Peyer's patch (tissue), 4 donors: Measurements from ENCODE around the gene YLPM1. TPM values are rescaled to one million over a fixed set of nuclear protein-coding genes. Genes with fewer than 3 reads are reported as not detected.

Experiments
- DNase-seq, 3 donors: peaks; one replicate each; pipeline ENCODE4 v3.0.0-alpha.2; 2017 to 2019
- H3K27ac ChIP-seq, 4 donors: fragments of 200-600 bp; sonication (generic); one replicate each; pipeline ENCODE4 v1.5.1; 2016 to 2019
- H3K27me3 ChIP-seq, 2 donors: fragments of 200-600 bp; sonication (generic); one replicate each; pipeline ENCODE4 v1.5.1; 2019
- H3K36me3 ChIP-seq, 3 donors: fragments of 200-600 bp; sonication (generic); one replicate each; pipeline ENCODE4 v1.5.1; 2016 to 2019
- H3K4me1 ChIP-seq, 4 donors: fragments of 200-600 bp; sonication (generic); one replicate each; pipeline ENCODE4 v1.5.1; 2016 to 2019
- H3K4me3 ChIP-seq, 4 donors: fragments of 200-600 bp; sonication (generic); 1 replicate in 3 of 4; 2 replicates in 1 of 4; pipeline ENCODE4 v1.5.1; 2016 to 2019; ENCODE audit warnings: mild to moderate bottlenecking in 1 of 4
- H3K9me3 ChIP-seq, 4 donors: fragments of 200-600 bp; sonication (generic); one replicate each; pipeline ENCODE4 v1.5.1; 2016 to 2019; ENCODE audit warnings: mild to moderate bottlenecking in 1 of 4
- POLR2A ChIP-seq, 2 donors: fragments of 450-650 bp; IDR thresholded peaks; one replicate each; pipeline ENCODE4 v1.5.1; 2017; ENCODE audit warnings: antibody characterized with exemption in 2 of 2, mild to moderate bottlenecking in 2 of 2, moderate library complexity in 2 of 2
- total RNA-seq, 4 donors: library from RNA; depleted of rRNA; stranded (reverse); fragments of >200 nt; gene quantifications; one replicate each; pipeline ENCODE4 v1.1.0, GENCODE V29; 2016
- TF ChIP-seq, protein P1 (sequence below), 6 experiments: fragments of 450-650 bp in 4 of 6; fragments of 200-600 bp in 2 of 6; sonication (generic) in 1 of 6; IDR thresholded peaks; one replicate each; pipeline ENCODE4 v1.5.1; 2017 to 2019; ENCODE audit warnings: antibody characterized with exemption in 6 of 6, mild to moderate bottlenecking in 3 of 6, moderate library complexity in 1 of 6

Gene YLPM1, protein sequence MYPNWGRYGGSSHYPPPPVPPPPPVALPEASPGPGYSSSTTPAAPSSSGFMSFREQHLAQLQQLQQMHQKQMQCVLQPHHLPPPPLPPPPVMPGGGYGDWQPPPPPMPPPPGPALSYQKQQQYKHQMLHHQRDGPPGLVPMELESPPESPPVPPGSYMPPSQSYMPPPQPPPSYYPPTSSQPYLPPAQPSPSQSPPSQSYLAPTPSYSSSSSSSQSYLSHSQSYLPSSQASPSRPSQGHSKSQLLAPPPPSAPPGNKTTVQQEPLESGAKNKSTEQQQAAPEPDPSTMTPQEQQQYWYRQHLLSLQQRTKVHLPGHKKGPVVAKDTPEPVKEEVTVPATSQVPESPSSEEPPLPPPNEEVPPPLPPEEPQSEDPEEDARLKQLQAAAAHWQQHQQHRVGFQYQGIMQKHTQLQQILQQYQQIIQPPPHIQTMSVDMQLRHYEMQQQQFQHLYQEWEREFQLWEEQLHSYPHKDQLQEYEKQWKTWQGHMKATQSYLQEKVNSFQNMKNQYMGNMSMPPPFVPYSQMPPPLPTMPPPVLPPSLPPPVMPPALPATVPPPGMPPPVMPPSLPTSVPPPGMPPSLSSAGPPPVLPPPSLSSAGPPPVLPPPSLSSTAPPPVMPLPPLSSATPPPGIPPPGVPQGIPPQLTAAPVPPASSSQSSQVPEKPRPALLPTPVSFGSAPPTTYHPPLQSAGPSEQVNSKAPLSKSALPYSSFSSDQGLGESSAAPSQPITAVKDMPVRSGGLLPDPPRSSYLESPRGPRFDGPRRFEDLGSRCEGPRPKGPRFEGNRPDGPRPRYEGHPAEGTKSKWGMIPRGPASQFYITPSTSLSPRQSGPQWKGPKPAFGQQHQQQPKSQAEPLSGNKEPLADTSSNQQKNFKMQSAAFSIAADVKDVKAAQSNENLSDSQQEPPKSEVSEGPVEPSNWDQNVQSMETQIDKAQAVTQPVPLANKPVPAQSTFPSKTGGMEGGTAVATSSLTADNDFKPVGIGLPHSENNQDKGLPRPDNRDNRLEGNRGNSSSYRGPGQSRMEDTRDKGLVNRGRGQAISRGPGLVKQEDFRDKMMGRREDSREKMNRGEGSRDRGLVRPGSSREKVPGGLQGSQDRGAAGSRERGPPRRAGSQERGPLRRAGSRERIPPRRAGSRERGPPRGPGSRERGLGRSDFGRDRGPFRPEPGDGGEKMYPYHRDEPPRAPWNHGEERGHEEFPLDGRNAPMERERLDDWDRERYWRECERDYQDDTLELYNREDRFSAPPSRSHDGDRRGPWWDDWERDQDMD (N-terminal part only)
- 10 to 100 TPM; 44.0 to 95.7 (median 62.9) TPM for total RNA-seq

DNA sequence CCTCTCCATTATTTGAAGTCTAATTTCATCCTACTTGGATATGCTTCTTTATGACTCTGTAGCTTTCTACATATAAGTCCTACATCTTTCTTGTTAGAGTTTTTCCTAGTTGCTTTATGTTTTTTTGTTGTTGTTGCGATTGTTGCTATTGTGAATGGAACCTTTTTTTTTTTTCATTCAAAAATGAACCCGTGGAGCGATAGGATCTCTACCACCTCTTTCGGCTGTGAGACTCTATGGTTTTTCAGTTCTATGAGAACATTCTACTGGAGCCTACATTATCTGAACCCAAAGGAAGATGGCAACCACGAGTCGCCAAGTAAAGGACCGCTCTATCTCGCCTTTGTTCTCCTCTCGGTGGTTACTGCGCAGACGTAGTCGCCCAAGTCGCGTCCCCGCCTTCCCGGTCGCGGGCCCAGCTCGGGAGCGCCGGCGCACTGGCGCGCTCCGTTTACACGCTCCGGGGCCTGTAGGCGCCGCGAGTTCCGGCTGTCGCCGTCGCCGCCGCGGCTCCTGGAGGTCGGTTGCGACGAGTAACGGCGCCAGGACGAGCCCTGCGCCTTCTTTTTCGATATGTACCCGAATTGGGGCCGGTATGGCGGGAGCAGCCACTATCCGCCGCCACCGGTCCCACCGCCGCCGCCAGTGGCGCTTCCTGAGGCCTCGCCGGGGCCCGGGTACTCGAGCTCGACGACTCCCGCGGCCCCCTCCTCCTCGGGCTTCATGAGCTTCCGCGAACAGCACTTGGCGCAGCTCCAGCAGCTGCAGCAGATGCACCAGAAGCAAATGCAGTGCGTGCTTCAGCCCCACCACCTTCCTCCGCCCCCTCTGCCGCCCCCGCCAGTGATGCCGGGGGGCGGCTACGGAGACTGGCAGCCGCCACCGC lies at the start of gene YLPM1:
Gene YLPM1 (plus strand): TSS at position 400 of the 886 bp plus-strand sequence. CDS start 174 bp downstream, at position 574.
- TF ChIP-seq, protein P1, sequence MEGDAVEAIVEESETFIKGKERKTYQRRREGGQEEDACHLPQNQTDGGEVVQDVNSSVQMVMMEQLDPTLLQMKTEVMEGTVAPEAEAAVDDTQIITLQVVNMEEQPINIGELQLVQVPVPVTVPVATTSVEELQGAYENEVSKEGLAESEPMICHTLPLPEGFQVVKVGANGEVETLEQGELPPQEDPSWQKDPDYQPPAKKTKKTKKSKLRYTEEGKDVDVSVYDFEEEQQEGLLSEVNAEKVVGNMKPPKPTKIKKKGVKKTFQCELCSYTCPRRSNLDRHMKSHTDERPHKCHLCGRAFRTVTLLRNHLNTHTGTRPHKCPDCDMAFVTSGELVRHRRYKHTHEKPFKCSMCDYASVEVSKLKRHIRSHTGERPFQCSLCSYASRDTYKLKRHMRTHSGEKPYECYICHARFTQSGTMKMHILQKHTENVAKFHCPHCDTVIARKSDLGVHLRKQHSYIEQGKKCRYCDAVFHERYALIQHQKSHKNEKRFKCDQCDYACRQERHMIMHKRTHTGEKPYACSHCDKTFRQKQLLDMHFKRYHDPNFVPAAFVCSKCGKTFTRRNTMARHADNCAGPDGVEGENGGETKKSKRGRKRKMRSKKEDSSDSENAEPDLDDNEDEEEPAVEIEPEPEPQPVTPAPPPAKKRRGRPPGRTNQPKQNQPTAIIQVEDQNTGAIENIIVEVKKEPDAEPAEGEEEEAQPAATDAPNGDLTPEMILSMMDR (IDR thresholded peaks at IDR 0.05), result peak; percentile 28 to 62 (median 42)
- peak; percentile 84 to 87 for TF ChIP-seq POLR2A (IDR thresholded peaks at IDR 0.05)
- no peaks in the 10 kb centered on the region for H3K9me3 ChIP-seq
- peak within 1 kb of the TSS; percentile 67 to 97 (median 92) for H3K4me3 ChIP-seq
- H3K27me3 ChIP-seq, result no peaks in the 10 kb centered on the region
- H3K4me1 ChIP-seq, result peaks cover 0 to 40% (median 5%) of the 10 kb centered on the region in 4 donors
- peak; percentile 86 to 96 (median 92) for DNase-seq
- peak within 1 kb of the TSS; percentile 70 to 92 (median 92) for H3K27ac ChIP-seq
- no peaks in the 10 kb centered on the region for H3K36me3 ChIP-seq

DNA sequence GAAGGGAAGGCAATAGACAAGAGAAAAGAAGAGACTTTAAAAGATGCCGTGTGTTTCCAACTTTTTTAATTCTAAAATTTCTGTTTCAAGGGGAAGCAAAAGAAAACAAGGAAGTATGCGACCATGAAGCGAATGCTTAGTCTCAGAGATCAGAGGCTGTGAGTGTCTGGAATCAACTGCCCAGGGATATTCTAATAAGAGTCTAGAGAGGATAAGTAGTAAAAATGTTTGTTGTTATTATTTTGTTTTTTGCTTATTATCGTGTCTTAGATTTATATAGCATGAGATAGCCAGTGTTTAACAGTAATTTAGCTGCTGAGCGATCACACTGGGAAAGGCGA lies 49.8 kb upstream of the YLPM1 start:
- no peak for DNase-seq
- no peak for TF ChIP-seq POLR2A (IDR thresholded peaks at IDR 0.05)
- TF ChIP-seq, protein P1 (IDR thresholded peaks at IDR 0.05), result peak in 1 of 6 experiments; percentile 8
- Histone ChIP-seq H3K9me3 (no peaks in the 10 kb centered on the region), H3K27ac (peak overlapping the region in 3 of 4 donors; percentile 78 to 85 (median 79)), H3K4me3 (peak overlapping the region; percentile 66 to 90 (median 78)), H3K27me3 (no peaks in the 10 kb centered on the region), H3K4me1 (peaks cover 0 to 29% (median 0%) of the 10 kb centered on the region in 4 donors), H3K36me3 (peaks cover 0 to 29% (median 0%) of the 10 kb centered on the region in 3 donors)

DNA sequence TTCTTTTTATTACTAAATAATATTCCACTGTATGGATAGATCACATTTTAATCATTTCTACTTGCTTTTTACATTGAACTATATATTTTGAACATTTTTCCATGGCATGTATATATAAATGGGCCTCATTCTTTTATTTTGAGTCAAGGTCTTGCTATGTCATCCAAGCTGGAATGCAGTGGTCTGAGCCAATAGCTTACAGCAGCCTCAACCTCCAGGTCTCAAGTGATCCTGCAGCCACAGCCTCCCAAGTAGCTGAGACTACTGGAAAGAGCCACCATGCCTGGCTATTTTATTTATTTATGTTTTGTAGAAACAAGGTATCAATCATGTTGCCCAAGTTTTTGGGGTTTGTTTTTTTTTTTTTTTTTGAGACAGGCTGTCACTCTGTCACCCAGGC lies 42.6 kb upstream of the YLPM1 start:
- no peak for DNase-seq
- H3K27ac ChIP-seq, result no peak overlapping the region
- H3K4me3 ChIP-seq, result no peak overlapping the region
- no peaks in the 10 kb centered on the region for H3K4me1 ChIP-seq
- H3K36me3 ChIP-seq, result peaks cover 0 to 71% (median 0%) of the 10 kb centered on the region in 3 donors
- no peaks in the 10 kb centered on the region for H3K9me3 ChIP-seq
- TF ChIP-seq, protein P1 (IDR thresholded peaks at IDR 0.05), result no peak
- no peak for TF ChIP-seq POLR2A (IDR thresholded peaks at IDR 0.05)
- H3K27me3 ChIP-seq, result no peaks in the 10 kb centered on the region

DNA sequence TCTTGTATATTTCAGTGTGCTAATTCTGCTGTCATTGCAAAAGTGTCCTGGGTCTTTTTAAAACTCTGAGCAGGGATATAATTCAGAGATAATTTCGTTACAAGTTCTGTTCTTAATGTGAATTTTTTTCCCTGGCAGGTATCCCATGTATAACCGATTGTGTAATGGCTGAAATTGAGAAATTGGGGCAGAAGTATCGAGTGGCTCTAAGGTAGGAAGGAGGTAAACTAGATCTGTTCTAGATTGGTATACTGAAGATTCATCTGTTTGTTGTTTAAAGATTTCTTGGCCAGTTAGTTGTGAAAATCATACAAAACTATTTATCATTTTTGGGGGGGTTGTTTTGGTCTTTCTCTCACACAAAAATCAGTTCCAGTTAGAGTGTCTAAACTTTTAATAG lies 40.0 kb upstream of the YLPM1 start:
- H3K4me1 ChIP-seq, result no peaks in the 10 kb centered on the region
- H3K27ac ChIP-seq, result no peak overlapping the region
- no peaks in the 10 kb centered on the region for H3K27me3 ChIP-seq
- H3K9me3 ChIP-seq, result no peaks in the 10 kb centered on the region
- TF ChIP-seq, protein P1 (IDR thresholded peaks at IDR 0.05), result no peak
- TF ChIP-seq POLR2A (IDR thresholded peaks at IDR 0.05), result no peak
- H3K36me3 ChIP-seq, result peaks cover 0 to 54% (median 0%) of the 10 kb centered on the region in 3 donors
- H3K4me3 ChIP-seq, result no peak overlapping the region
- DNase-seq, result no peak
